Prostate gland (tissue), 2 donors: ENCODE measurements around the gene ADARB2. TPM values are rescaled to one million over a fixed set of nuclear protein-coding genes. Genes with fewer than 3 reads are reported as not detected.

Experiments used
- DNase-seq: peaks from one replicate; pipeline ENCODE4 v3.0.0-alpha.2; 2019; ENCODE audit warnings: low spot score
- H3K27ac ChIP-seq, 2 donors: fragments of 200-600 bp; sonication (generic); 2 replicates each; pipeline ENCODE4 v1.5.1; 2017 to 2019
- H3K27me3 ChIP-seq: fragments of 200-600 bp; sonication (generic); replicated peaks from 2 replicates; pipeline ENCODE4 v1.5.1; 2019; ENCODE audit not compliant: insufficient read depth
- H3K36me3 ChIP-seq, 2 donors: fragments of 200-600 bp; sonication (generic); 1 replicate in 1 of 2; 2 replicates in 1 of 2; pipeline versions ENCODE4 v1.5.1 to v1.8.1; 2017 to 2019
- H3K4me1 ChIP-seq: fragments of 200-600 bp; sonication (generic); replicated peaks from 2 replicates; pipeline ENCODE4 v1.5.1; 2019
- H3K4me3 ChIP-seq, 2 donors: fragments of 200-600 bp; sonication (generic); 2 replicates each; pipeline ENCODE4 v1.5.1; 2017 to 2019
- H3K9me3 ChIP-seq: fragments of 200-600 bp; sonication (generic); 2 replicates; pipeline ENCODE4 v1.5.1; 2017
- CTCF ChIP-seq, 4 experiments: fragments of 200-600 bp in 2 of 4; fragments of 450-650 bp in 2 of 4; sonication (generic) in 2 of 4; IDR thresholded peaks; 1 replicate in 3 of 4; 2 replicates in 1 of 4; pipeline ENCODE4 v1.5.1; 2016 to 2019; ENCODE audit warnings: antibody characterized with exemption in 4 of 4, mild to moderate bottlenecking in 2 of 4, moderate library complexity in 2 of 4
- POLR2A ChIP-seq: fragments of 450-650 bp; IDR thresholded peaks from one replicate; pipeline ENCODE4 v1.6.1; 2016; ENCODE audit warnings: antibody characterized with exemption, mild to moderate bottlenecking
- POLR2AphosphoS5 ChIP-seq: sonication (generic); formaldehyde crosslinking; IDR thresholded peaks from one replicate; pipeline ENCODE4 v1.6.1; 2017; ENCODE audit warnings: antibody characterized with exemption
- WGBS: methylation state at CpG from one replicate; pipeline ENCODE4 v1.1.5; 2018; 5-methylcytosine and 5-hydroxymethylcytosine counted together
- intact Hi-C: fragments of 100-400 bp; cut with DNase I; formaldehyde crosslinking; loops from one replicate; pipeline ENCODE4 v1.14.2; 2022
- total RNA-seq, 2 donors: library from RNA; depleted of rRNA; stranded (reverse); fragments of >200 nt; gene quantifications; one replicate each; pipeline ENCODE4 v1.1.0, GENCODE V29; 2016

The ADARB2 gene
- total RNA-seq, 2 donors from 2014 or later, result 0.36 to 10.5 TPM

- Histone ChIP-seq H3K4me3 (no peak overlapping the region), H3K27me3 (no peaks in the 10 kb centered on the region), H3K27ac (no peak overlapping the region), H3K36me3 (no peaks in the 10 kb centered on the region), H3K9me3 (no peaks in the 10 kb centered on the region), H3K4me1 (no peaks in the 10 kb centered on the region)
- DNase-seq, result no peak
- WGBS, result 40% methylated on average over 6 of the region's 6 CpGs
- TF ChIP-seq POLR2AphosphoS5 (no peak), CTCF (IDR thresholded peaks at IDR 0.05) (no peak), POLR2A (no peak)
- intact Hi-C loops, result no loop called here
Measured at GRCh38 chr10:1287971-1288401, 449.3 kb downstream of the ADARB2 start.

GRCh38 chr10:1287487-1287886 is 449.8 kb downstream of the ADARB2 start:
- no peaks in the 10 kb centered on the region for H3K4me1 ChIP-seq
- intact Hi-C loops, result no loop called here
- no peak overlapping the region for H3K4me3 ChIP-seq
- H3K9me3 ChIP-seq, result no peaks in the 10 kb centered on the region
- no peak for TF ChIP-seq POLR2AphosphoS5
- TF ChIP-seq CTCF (IDR thresholded peaks at IDR 0.05), result no peak
- TF ChIP-seq POLR2A, result no peak
- WGBS, result 71% methylated on average over 7 of the region's 7 CpGs
- H3K27me3 ChIP-seq, result no peaks in the 10 kb centered on the region
- no peaks in the 10 kb centered on the region for H3K36me3 ChIP-seq
- H3K27ac ChIP-seq, result no peak overlapping the region
- no peak for DNase-seq

- Histone ChIP-seq H3K4me3 (no peak overlapping the region), H3K36me3 (no peaks in the 10 kb centered on the region), H3K4me1 (no peaks in the 10 kb centered on the region), H3K9me3 (no peaks in the 10 kb centered on the region), H3K27ac (no peak overlapping the region), H3K27me3 (no peaks in the 10 kb centered on the region)
- TF ChIP-seq POLR2A, result no peak
- no peak for TF ChIP-seq CTCF (IDR thresholded peaks at IDR 0.05)
- no peak for TF ChIP-seq POLR2AphosphoS5
- no peak for DNase-seq
- intact Hi-C loops, result no loop called here
- 71% methylated on average over 7 of the region's 8 CpGs for WGBS
Measured at GRCh38 chr10:1284076-1284475, 453.2 kb downstream of the ADARB2 start.

- no peaks in the 10 kb centered on the region for H3K9me3 ChIP-seq
- H3K4me1 ChIP-seq, result no peaks in the 10 kb centered on the region
- intact Hi-C loops, result no loop called here
- no peak for TF ChIP-seq CTCF (IDR thresholded peaks at IDR 0.05)
- no peak for TF ChIP-seq POLR2A
- no peak for TF ChIP-seq POLR2AphosphoS5
- H3K27me3 ChIP-seq, result no peaks in the 10 kb centered on the region
- H3K4me3 ChIP-seq, result no peak overlapping the region
- 87% methylated on average over 9 of the region's 9 CpGs for WGBS
- H3K36me3 ChIP-seq, result no peaks in the 10 kb centered on the region
- no peak overlapping the region for H3K27ac ChIP-seq
- no peak for DNase-seq
Measured at GRCh38 chr10:1281405-1281782, 455.9 kb downstream of the ADARB2 start.

GRCh38 chr10:1280466-1281404 is 456.6 kb downstream of the ADARB2 start:
- no peaks in the 10 kb centered on the region for H3K27me3 ChIP-seq
- no peak for DNase-seq
- WGBS, result 79% methylated on average over 19 of the region's 19 CpGs
- H3K4me3 ChIP-seq, result no peak overlapping the region
- TF ChIP-seq POLR2A (no peak), CTCF (IDR thresholded peaks at IDR 0.05) (no peak), POLR2AphosphoS5 (no peak)
- H3K36me3 ChIP-seq, result no peaks in the 10 kb centered on the region
- intact Hi-C loops, result no loop called here
- H3K4me1 ChIP-seq, result no peaks in the 10 kb centered on the region
- H3K27ac ChIP-seq, result no peak overlapping the region
- no peaks in the 10 kb centered on the region for H3K9me3 ChIP-seq
